Measurements from ENCODE around the gene NOSTRIN.
"Not testable (repeated sequence)": the region's sequence is repeated elsewhere in the genome, so short reads cannot be mapped to it uniquely, and the experiment has no call there.

The NOSTRIN gene

GRCh38 chr2:168790226-168790902 is 12.1 kb upstream of the NOSTRIN start:
- no peak for DNase-seq (ENCODE audit: low read depth in 2 of 2)

- not testable (repeated sequence) for DNase-seq (ENCODE audit: low read depth in 2 of 2)
These were observed 11.3 kb upstream of the NOSTRIN start for GRCh38 chr2:168791140-168791539.

- no peak for DNase-seq (ENCODE audit: low read depth in 2 of 2)
These were observed 8.8 kb upstream of the NOSTRIN start for GRCh38 chr2:168793596-168793995.

GRCh38 chr2:168794968-168795367 is 7.5 kb upstream of the NOSTRIN start:
- no peak for DNase-seq (ENCODE audit: low read depth in 2 of 2)

GRCh38 chr2:168796090-168796577 is 6.3 kb upstream of the NOSTRIN start:
- DNase-seq (ENCODE audit: low read depth in 2 of 2), result no peak

- no peak for DNase-seq (ENCODE audit: low read depth in 2 of 2)
These were observed 5.7 kb upstream of the NOSTRIN start for GRCh38 chr2:168796583-168797285.

- DNase-seq (ENCODE audit: low read depth in 2 of 2), result no peak
These were observed 5.2 kb upstream of the NOSTRIN start for GRCh38 chr2:168797286-168797655.

GRCh38 chr2:168798076-168798887 is 4.2 kb upstream of the NOSTRIN start:
- no peak for DNase-seq (ENCODE audit: low read depth in 2 of 2)

GRCh38 chr2:168798888-168799410 is 3.5 kb upstream of the NOSTRIN start:
- no peak for DNase-seq (ENCODE audit: low read depth in 2 of 2)

- no peak for DNase-seq (ENCODE audit: low read depth in 2 of 2)
These were observed 966 bp upstream of the NOSTRIN start for GRCh38 chr2:168801471-168801870.

GRCh38 chr2:168802859-168803725 is 655 bp downstream of the NOSTRIN start:
- DNase-seq (ENCODE audit: low read depth in 2 of 2), result no peak

- no peak for DNase-seq (ENCODE audit: low read depth in 2 of 2)
These were observed 1.8 kb downstream of the NOSTRIN start for GRCh38 chr2:168804214-168804613.

- DNase-seq (ENCODE audit: low read depth in 2 of 2), result no peak
These were observed 3.2 kb downstream of the NOSTRIN start for GRCh38 chr2:168805615-168806014.

- no peak for DNase-seq (ENCODE audit: low read depth in 2 of 2)
These were observed 7.1 kb downstream of the NOSTRIN start for GRCh38 chr2:168809537-168809936.

GRCh38 chr2:168810235-168810634 is 7.8 kb downstream of the NOSTRIN start:
- no peak for DNase-seq (ENCODE audit: low read depth in 2 of 2)

GRCh38 chr2:168811696-168812095 is 9.3 kb downstream of the NOSTRIN start:
- DNase-seq (ENCODE audit: low read depth in 2 of 2), result no peak

- no peak for DNase-seq (ENCODE audit: low read depth in 2 of 2)
These were observed 11.6 kb downstream of the NOSTRIN start for GRCh38 chr2:168814046-168814445.

- DNase-seq (ENCODE audit: low read depth in 2 of 2), result no peak
These were observed 12.8 kb downstream of the NOSTRIN start for GRCh38 chr2:168814939-168815907.

GRCh38 chr2:168816369-168816768 is 13.9 kb downstream of the NOSTRIN start:
- no peak for DNase-seq (ENCODE audit: low read depth in 2 of 2)

All from stimulated activated CD8-positive, alpha-beta memory T cell treated with anti-CD3 and anti-CD28 coated beads, Interleukin-2, amount 100 ng/mL, for 48 hours (primary cell).